ENCODE measurements around the gene STAB2.

GRCh38 chr12:103652808-103653207 lies 65.7 kb downstream of the STAB2 start:
- no peak for TF ChIP-seq POLR2A (IDR thresholded peaks at IDR 0.05)
- TF ChIP-seq, protein P1, sequence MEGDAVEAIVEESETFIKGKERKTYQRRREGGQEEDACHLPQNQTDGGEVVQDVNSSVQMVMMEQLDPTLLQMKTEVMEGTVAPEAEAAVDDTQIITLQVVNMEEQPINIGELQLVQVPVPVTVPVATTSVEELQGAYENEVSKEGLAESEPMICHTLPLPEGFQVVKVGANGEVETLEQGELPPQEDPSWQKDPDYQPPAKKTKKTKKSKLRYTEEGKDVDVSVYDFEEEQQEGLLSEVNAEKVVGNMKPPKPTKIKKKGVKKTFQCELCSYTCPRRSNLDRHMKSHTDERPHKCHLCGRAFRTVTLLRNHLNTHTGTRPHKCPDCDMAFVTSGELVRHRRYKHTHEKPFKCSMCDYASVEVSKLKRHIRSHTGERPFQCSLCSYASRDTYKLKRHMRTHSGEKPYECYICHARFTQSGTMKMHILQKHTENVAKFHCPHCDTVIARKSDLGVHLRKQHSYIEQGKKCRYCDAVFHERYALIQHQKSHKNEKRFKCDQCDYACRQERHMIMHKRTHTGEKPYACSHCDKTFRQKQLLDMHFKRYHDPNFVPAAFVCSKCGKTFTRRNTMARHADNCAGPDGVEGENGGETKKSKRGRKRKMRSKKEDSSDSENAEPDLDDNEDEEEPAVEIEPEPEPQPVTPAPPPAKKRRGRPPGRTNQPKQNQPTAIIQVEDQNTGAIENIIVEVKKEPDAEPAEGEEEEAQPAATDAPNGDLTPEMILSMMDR (IDR thresholded peaks at IDR 0.05) = no peak

Measured in lower leg skin (tissue), 3 donors.